Astrocyte of the spinal cord (primary cell): ENCODE measurements around the gene NOXO1.

Source experiments
- DNase-seq: peaks from one replicate; pipeline ENCODE4 v3.0.0; 2011; ENCODE audit warnings: low read depth, low spot score
- H3K4me3 ChIP-seq: 2 replicates; pipeline ENCODE4 v1.5.1; 2011; ENCODE audit warnings: low read depth, mild to moderate bottlenecking, low read length, moderate library complexity
- CTCF ChIP-seq: IDR thresholded peaks from 2 replicates; pipeline ENCODE4 v1.5.1; 2012; ENCODE audit warnings: low read depth, mild to moderate bottlenecking, low read length, inconsistent platforms
- in situ Hi-C: cut with HindIII; loops from 2 replicates; pipeline ENCODE4 v1.10.0; 2017; ENCODE audit warnings: low sequenced_read_pairs

Gene NOXO1

DNA sequence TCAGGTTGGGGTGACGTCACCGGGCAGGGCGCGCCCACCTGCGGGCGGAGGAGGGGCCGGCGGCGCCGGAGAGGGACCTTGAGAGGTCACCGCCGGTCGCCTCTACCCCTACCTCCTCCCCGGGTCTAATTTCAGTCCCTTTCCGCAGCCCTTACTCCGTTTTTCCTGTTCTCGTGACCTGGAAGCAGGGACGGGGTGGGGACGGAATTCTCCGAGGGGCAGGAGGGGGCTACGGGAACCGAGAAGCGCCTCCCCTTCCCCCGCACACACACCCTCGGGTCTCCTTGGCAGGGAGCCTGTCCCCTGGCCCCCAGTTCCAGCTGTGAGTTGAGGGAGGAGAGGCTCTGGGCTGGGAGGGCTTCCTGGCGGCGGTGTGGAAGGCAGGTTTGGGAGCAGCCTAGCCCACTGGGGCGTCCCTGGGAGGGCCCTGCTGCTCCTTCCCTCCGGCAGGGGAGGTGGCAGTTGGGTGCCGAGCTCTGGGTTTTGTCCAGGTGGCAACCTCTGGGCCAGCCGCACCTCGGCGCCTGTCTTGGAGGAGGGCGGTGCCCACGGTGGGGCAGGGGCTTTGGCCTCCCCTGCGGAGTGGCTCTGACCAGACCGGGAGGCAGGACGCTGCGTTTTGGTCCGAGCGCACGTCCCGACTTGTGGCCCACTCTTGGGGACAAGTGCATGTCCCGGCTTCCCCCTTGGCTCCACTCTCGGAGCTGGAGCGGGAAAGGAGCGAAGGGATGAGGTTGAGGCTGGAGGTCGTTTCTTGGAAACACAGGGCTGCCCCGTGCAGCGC is 9.3 kb upstream of the NOXO1 start:
- in situ Hi-C loops: no loop called here
- H3K4me3 ChIP-seq: no peak overlapping the region
- DNase-seq: no peak
- TF ChIP-seq CTCF: no peak

DNA sequence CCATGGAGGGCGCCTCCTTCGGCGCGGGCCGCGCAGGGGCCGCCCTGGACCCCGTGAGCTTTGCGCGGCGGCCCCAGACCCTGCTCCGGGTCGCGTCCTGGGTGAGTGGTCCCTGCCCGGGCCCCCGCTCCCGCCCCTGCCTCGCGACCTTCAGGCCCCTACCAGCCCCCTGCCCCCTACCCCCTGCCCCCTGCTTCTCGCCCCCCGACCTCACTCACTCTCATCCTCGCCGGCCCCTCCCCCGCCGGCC is 8.8 kb upstream of the NOXO1 start:
- in situ Hi-C loops: no loop called here
- DNase-seq: no peak
- H3K4me3 ChIP-seq: no peak overlapping the region
- no peak for TF ChIP-seq CTCF

GRCh38 chr16:1989209-1990100 is 8.2 kb upstream of the NOXO1 start, which contains the start of gene SYNGR3:
Gene SYNGR3 (plus strand): TSS chr16:1989970. CDS start chr16:1990103, 133 bp downstream.
- H3K4me3 ChIP-seq: no peak within 1 kb of the TSS
- in situ Hi-C loops: no loop called here
- no peak for TF ChIP-seq CTCF
- DNase-seq: no peak

DNA sequence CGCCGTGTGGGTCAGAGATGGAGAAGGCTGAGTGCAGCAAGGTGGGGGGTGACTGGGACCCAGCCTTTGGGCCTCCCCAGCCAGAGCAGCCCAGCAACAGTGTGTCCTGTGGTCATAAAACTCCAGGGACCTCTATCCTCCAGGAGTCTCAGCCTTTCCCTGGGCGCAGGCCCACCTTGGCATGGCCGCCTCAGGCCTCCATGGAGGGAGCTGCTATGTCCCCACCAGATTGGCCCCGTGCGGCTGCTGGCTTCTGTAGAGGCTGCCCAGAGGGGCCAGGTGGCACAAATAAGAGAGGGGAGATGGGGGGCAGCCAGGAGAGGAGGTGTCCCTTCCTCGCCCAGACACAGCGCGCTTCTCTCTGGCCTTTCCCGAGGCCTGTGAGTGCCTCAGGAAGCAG is 5.9 kb upstream of the NOXO1 start:
- in situ Hi-C loops: no loop called here
- no peak for DNase-seq
- H3K4me3 ChIP-seq: no peak overlapping the region
- TF ChIP-seq CTCF: no peak

- DNase-seq: no peak
- H3K4me3 ChIP-seq: peak overlapping the region; percentile 73
- in situ Hi-C loops: no loop called here
- no peak for TF ChIP-seq CTCF
Observed at GRCh38 chr16:1985466-1986150, 4.3 kb upstream of the NOXO1 start.

GRCh38 chr16:1984347-1985225 is 3.3 kb upstream of the NOXO1 start:
- no peak for TF ChIP-seq CTCF
- no peak for DNase-seq
- in situ Hi-C loops: no loop called here
- peak overlapping the region; percentile 73 for H3K4me3 ChIP-seq
